Measurements from ENCODE around the gene ARHGAP40. TPM values are rescaled to one million over a fixed set of nuclear protein-coding genes. Genes with fewer than 3 reads are reported as not detected.

ARHGAP40 gene
- total and polyA plus RNA-seq, 12 donors, result not detected

- no peak for ATAC-seq
- intact Hi-C loops (cut with DNase I), result no loop called here
- H3K4me1 ChIP-seq, result peaks cover 0 to 16% (median under 1%) of the 10 kb centered on the region in 9 donors
- 53 to 75% methylated on average over 4 of the region's 4 CpGs for WGBS, 2 donors
- no peak overlapping the region for H3K27ac ChIP-seq
- H3K36me3 ChIP-seq, result no peaks in the 10 kb centered on the region
- TF ChIP-seq, protein P1, sequence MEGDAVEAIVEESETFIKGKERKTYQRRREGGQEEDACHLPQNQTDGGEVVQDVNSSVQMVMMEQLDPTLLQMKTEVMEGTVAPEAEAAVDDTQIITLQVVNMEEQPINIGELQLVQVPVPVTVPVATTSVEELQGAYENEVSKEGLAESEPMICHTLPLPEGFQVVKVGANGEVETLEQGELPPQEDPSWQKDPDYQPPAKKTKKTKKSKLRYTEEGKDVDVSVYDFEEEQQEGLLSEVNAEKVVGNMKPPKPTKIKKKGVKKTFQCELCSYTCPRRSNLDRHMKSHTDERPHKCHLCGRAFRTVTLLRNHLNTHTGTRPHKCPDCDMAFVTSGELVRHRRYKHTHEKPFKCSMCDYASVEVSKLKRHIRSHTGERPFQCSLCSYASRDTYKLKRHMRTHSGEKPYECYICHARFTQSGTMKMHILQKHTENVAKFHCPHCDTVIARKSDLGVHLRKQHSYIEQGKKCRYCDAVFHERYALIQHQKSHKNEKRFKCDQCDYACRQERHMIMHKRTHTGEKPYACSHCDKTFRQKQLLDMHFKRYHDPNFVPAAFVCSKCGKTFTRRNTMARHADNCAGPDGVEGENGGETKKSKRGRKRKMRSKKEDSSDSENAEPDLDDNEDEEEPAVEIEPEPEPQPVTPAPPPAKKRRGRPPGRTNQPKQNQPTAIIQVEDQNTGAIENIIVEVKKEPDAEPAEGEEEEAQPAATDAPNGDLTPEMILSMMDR (IDR thresholded peaks at IDR 0.05), result no peak
- no peak for DNase-seq
- H3K27me3 ChIP-seq, result peaks cover 4 to 69% (median 44%) of the 10 kb centered on the region in 7 donors
- H3K9me3 ChIP-seq, result no peaks in the 10 kb centered on the region
- H3K4me3 ChIP-seq, result no peak overlapping the region
Observed at GRCh38 chr20:38604873-38605303, 3.3 kb downstream of the ARHGAP40 start.

DNA sequence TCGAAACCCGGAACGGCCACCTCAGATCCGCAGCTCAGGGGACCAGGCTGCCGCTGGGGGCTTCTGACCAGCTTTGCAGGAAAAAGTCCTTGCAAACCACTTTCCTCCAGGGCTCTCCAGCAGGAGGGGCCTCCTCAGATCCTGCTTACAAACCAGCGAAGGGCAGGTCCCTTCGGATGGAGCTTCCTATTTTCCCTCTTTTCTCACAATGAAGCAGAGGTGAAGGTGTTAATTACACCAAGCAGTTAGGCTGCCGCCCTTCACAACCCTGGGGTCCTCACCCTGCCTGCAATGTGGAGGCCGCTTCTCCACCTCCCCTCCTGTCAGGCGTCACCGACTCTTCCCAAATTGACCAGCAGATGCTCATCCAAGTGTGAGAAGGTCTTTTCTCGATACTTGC, 5.7 kb downstream of the ARHGAP40 start:
- intact Hi-C loops (cut with DNase I), result no loop called here
- Histone ChIP-seq H3K4me1 (no peaks in the 10 kb centered on the region), H3K27ac (no peak overlapping the region), H3K9me3 (no peaks in the 10 kb centered on the region), H3K4me3 (no peak overlapping the region), H3K36me3 (no peaks in the 10 kb centered on the region), H3K27me3 (peaks cover 0 to 61% (median 30%) of the 10 kb centered on the region in 7 donors)
- WGBS, 2 donors, result 39% methylated on average over 12 of the region's 12 CpGs
- TF ChIP-seq, protein P1 (IDR thresholded peaks at IDR 0.05), result no peak
- ATAC-seq (no peak), DNase-seq (no peak)

GRCh38 chr20:38608188-38608587, 6.6 kb downstream of the ARHGAP40 start:
- no peak overlapping the region for H3K27ac ChIP-seq
- H3K9me3 ChIP-seq, result no peaks in the 10 kb centered on the region
- 71 to 74% methylated on average over 4 of the region's 4 CpGs for WGBS, 2 donors
- no peak for ATAC-seq
- H3K4me1 ChIP-seq, result no peaks in the 10 kb centered on the region
- H3K27me3 ChIP-seq, result peaks cover 0 to 52% (median 29%) of the 10 kb centered on the region in 7 donors
- intact Hi-C loops (cut with DNase I), result no loop called here
- H3K4me3 ChIP-seq, result no peak overlapping the region
- TF ChIP-seq, protein P1 (IDR thresholded peaks at IDR 0.05), result no peak
- no peak for DNase-seq
- no peaks in the 10 kb centered on the region for H3K36me3 ChIP-seq

- TF ChIP-seq, protein P1 (IDR thresholded peaks at IDR 0.05), result no peak
- DNase-seq (no peak), ATAC-seq (no peak)
- Histone ChIP-seq H3K27ac (no peak overlapping the region), H3K36me3 (no peaks in the 10 kb centered on the region), H3K4me3 (no peak overlapping the region), H3K9me3 (no peaks in the 10 kb centered on the region), H3K27me3 (peaks cover 0 to 44% (median 23%) of the 10 kb centered on the region in 7 donors), H3K4me1 (no peaks in the 10 kb centered on the region)
- WGBS, 2 donors, result 86 to 94% methylated on average over 4 of the region's 4 CpGs
- intact Hi-C loops (cut with DNase I), result no loop called here
Observed at GRCh38 chr20:38609815-38610214, 8.2 kb downstream of the ARHGAP40 start.
